Caco-2 (cell line): ENCODE results near the gene BBC3. TPM values are rescaled to one million over a fixed set of nuclear protein-coding genes. Genes with fewer than 3 reads are reported as not detected.

Experiments
- BruUV-seq: library from RNA; stranded (reverse); fragments of 400-500 nt; replicated peaks from 2 replicates; lab custom pipeline; 2021; lab: Mats Ljungman, UMichigan
- CTCF ChIA-PET: fragments of 300-600 bp; sonication (Branson Sonifier 250); formaldehyde crosslinking; loops from one replicate; lab custom pipeline; 2022; ENCODE audit warnings: antibody characterized with exemption; lab: Charles Lee
- POLR2A ChIA-PET: fragments of 300-600 bp; sonication (Branson Sonifier 250); formaldehyde crosslinking; loops from one replicate; lab custom pipeline; 2022; ENCODE audit warnings: antibody characterized with exemption; lab: Charles Lee
- DNase-seq, 2 experiments: peaks; one replicate each; pipeline versions ENCODE4 v3.0.0 to v3.0.0-alpha.2; 2020 to 2022
- H3K27me3 ChIP-seq: replicated peaks from 2 replicates; pipeline ENCODE4 v1.6.0; 2011; ENCODE audit warnings: low read length; ENCODE audit not compliant: control insufficient read depth, insufficient read depth
- H3K36me3 ChIP-seq: 2 replicates; pipeline ENCODE4 v1.5.1; 2011; ENCODE audit warnings: low read length; ENCODE audit not compliant: control insufficient read depth, insufficient read depth
- H3K4me1 ChIP-seq: fragments of 250-450 bp; sonication (Bioruptor Pico); 2 replicates; pipeline ENCODE4 v1.5.1; 2020; ENCODE audit warnings: mild to moderate bottlenecking
- H3K4me3 ChIP-seq: 2 replicates; pipeline ENCODE4 v1.5.1; 2011; ENCODE audit warnings: low read depth, mild to moderate bottlenecking, control low read depth, low read length
- H3K9me3 ChIP-seq: fragments of 250-450 bp; sonication (Bioruptor Pico); 2 replicates; pipeline ENCODE4 v1.5.1; 2020; ENCODE audit warnings: mild to moderate bottlenecking, moderate library complexity
- H3K27ac Mint-ChIP-seq: one replicate; pipeline ENCODE4 v1.8.0; 2022; ENCODE audit warnings: mixed read lengths; ENCODE audit not compliant: unreplicated experiment
- H3K27me3 Mint-ChIP-seq: one replicate; pipeline ENCODE4 v1.8.0; 2022; ENCODE audit warnings: mixed read lengths; ENCODE audit not compliant: insufficient read depth, unreplicated experiment
- H3K36me3 Mint-ChIP-seq: one replicate; pipeline ENCODE4 v1.8.0; 2022; ENCODE audit warnings: mild to moderate bottlenecking, mixed read lengths; ENCODE audit not compliant: insufficient read depth, unreplicated experiment
- H3K4me1 Mint-ChIP-seq: one replicate; pipeline ENCODE4 v1.8.0; 2022; ENCODE audit warnings: low read depth, mixed read lengths; ENCODE audit not compliant: unreplicated experiment
- H3K4me3 Mint-ChIP-seq: one replicate; pipeline ENCODE4 v1.8.0; 2022; ENCODE audit warnings: mild to moderate bottlenecking, moderate library complexity, mixed read lengths; ENCODE audit not compliant: unreplicated experiment
- H3K9me3 Mint-ChIP-seq: one replicate; pipeline ENCODE4 v1.8.0; 2022; ENCODE audit warnings: mixed read lengths; ENCODE audit not compliant: unreplicated experiment
- intact Hi-C: fragments of 100-400 bp; cut with micrococcal nuclease; formaldehyde crosslinking; loops from one replicate; pipeline ENCODE4 v1.10.0; 2022; ENCODE audit not compliant: unreplicated experiment
- total RNA-seq: library from RNA; stranded (reverse); gene quantifications from 2 replicates; pipeline ENCODE4 v1.2.3, GENCODE V29; 2022
- TF ChIP-seq, protein P1 (sequence below), 2 experiments: fragments of 200-600 bp in 1 of 2; IDR thresholded peaks; 1 replicate in 1 of 2; 2 replicates in 1 of 2; pipeline versions ENCODE4 v1.5.1 to v1.8.0; 2011 to 2022; ENCODE audit warnings: antibody characterized with exemption in 1 of 2, control low read depth in 1 of 2, inconsistent platforms in 1 of 2, low read depth in 1 of 2, low read length in 1 of 2, mild to moderate bottlenecking in 1 of 2, moderate library complexity in 1 of 2; ENCODE audit not compliant: insufficient read depth in 1 of 2, severe bottlenecking in 1 of 2, unreplicated experiment in 1 of 2

Gene BBC3
- total RNA-seq, 1 experiment from 2014 or later: 10.5 TPM

DNA sequence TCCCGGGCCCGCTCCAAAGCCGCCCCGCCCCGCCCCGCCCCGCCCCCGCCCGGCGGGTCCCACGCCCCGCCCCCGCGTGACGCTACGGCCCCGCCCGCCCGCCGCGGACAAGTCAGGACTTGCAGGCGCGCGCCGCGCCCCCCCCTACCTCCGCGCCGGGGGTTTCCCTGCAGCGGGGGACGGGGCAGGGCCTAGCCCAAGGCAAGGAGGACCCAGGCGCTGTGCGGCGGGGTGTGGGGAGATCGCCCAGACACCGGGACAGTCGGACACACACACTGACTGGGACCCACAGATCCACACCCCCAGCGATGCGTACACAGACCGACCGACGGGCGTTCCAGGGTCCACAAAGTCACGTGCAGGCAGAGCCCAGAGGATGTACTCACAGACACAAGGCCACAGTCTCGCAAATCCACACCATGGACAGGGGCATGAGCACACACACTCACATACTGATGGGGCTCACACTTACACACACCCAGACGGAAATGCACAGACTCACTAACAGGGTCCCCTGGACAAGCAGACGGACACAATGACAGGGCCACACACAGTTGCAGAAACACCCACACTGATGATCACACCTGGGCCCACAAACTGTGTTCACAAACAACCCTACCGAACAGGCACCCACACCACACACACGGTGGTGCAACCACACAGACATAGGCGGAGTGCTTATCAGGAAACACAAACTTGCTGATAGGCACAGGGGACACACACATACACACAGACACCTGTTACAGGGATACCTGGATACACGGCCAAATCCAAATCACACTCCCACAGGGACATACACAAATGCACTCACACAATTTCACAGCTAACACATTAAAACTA is 436 bp upstream of the BBC3 start:
- Mint-ChIP-seq H3K27ac (peak overlapping the region; percentile 77), H3K4me3 (peak overlapping the region; percentile 73), H3K27me3 (no peaks in the 10 kb centered on the region), H3K9me3 (no peaks in the 10 kb centered on the region), H3K36me3 (peaks cover 25% of the 10 kb centered on the region), H3K4me1 (peaks cover 24% of the 10 kb centered on the region)
- intact Hi-C loops: no loop called here
- CTCF ChIA-PET: interaction anchor here (2.5 kb wide), 1 partner anchor 13 kb away, joined by 14 read pairs; no protein-coding TSS in a partner anchor
- H3K9me3 ChIP-seq: 0 out of 2 replicates have a peak, but pooled peaks cover 1% of the 10 kb centered on the region
- no peaks in the 10 kb centered on the region for H3K36me3 ChIP-seq
- TF ChIP-seq, protein P1, sequence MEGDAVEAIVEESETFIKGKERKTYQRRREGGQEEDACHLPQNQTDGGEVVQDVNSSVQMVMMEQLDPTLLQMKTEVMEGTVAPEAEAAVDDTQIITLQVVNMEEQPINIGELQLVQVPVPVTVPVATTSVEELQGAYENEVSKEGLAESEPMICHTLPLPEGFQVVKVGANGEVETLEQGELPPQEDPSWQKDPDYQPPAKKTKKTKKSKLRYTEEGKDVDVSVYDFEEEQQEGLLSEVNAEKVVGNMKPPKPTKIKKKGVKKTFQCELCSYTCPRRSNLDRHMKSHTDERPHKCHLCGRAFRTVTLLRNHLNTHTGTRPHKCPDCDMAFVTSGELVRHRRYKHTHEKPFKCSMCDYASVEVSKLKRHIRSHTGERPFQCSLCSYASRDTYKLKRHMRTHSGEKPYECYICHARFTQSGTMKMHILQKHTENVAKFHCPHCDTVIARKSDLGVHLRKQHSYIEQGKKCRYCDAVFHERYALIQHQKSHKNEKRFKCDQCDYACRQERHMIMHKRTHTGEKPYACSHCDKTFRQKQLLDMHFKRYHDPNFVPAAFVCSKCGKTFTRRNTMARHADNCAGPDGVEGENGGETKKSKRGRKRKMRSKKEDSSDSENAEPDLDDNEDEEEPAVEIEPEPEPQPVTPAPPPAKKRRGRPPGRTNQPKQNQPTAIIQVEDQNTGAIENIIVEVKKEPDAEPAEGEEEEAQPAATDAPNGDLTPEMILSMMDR (IDR thresholded peaks at IDR 0.05; ENCODE audit: insufficient read depth in 1 of 2, low read depth in 1 of 2, low read length in 1 of 2, severe bottlenecking in 1 of 2, unreplicated experiment in 1 of 2): no peak
- no peaks in the 10 kb centered on the region for H3K27me3 ChIP-seq
- H3K4me3 ChIP-seq: peak overlapping the region; percentile 96
- DNase-seq: peak; percentile 91 to 92
- POLR2A ChIA-PET: interaction anchor here (1.1 to 1.4 kb wide), 2 partner anchors 13 to 21 kb away, joined by 3 to 7 read pairs; no protein-coding TSS in a partner anchor
- peaks cover 35% of the 10 kb centered on the region for H3K4me1 ChIP-seq
- TSS peak; percentile 6 for BruUV-seq

DNA sequence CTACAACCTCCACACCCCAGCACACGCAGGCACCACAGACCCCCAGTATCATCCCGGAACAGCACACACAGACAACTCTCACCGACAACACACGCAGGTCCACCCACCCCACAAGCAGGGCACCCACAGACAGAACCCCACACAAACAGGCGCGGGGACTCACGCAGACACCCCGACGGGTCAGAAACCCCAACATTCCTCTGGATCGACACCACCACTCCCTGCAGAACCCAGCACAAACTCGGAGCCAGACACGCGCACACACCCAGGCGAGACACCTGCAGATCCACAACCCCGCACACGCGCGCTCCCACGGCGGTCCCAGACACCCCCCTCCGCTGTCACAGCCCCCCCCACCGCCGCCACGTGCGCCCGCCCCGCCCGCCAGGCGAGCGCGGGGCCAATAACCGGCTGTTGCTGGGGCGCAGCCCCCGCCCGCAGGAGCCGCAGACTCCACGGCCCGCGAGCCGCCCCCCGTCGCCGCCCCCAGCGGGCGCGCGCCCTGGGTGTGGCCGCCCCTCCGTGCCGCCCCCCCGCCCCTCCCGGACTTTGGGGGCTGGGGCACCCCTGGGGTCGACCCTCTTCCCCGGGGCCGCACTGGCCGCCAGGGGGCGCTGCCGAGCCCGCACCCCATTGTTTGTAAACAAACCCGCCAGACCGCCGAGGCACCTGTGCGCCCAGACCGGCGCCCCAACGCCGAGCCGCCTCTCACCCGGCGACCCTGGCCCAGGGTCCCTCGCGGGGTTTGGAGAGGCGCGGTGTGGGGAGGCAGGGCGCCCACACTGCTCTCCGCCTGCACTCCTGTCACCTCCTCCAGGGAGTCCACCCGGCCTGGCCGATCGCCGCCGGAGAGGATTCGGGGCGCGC is 712 bp downstream of the BBC3 start:
- TF ChIP-seq, protein P1 (IDR thresholded peaks at IDR 0.05; ENCODE audit: insufficient read depth in 1 of 2, low read depth in 1 of 2, low read length in 1 of 2, severe bottlenecking in 1 of 2, unreplicated experiment in 1 of 2): peak; percentile 87 to 95
- Mint-ChIP-seq H3K27ac (no peak overlapping the region), H3K4me1 (peaks cover 21% of the 10 kb centered on the region), H3K36me3 (peaks cover 30% of the 10 kb centered on the region), H3K4me3 (no peak overlapping the region), H3K9me3 (no peaks in the 10 kb centered on the region), H3K27me3 (no peaks in the 10 kb centered on the region)
- peaks cover 41% of the 10 kb centered on the region for H3K4me1 ChIP-seq
- H3K9me3 ChIP-seq: no peaks in the 10 kb centered on the region
- ChIA-PET CTCF (interaction anchor here (1.0 kb wide), 1 partner anchor 14 kb away, joined by 3 read pairs; no protein-coding TSS in a partner anchor), POLR2A (no interaction called here)
- DNase-seq: peak; percentile 65 to 80
- no peaks in the 10 kb centered on the region for H3K36me3 ChIP-seq
- intact Hi-C loops: no loop called here
- BruUV-seq: no TSS peak
- peak overlapping the region; percentile 96 for H3K4me3 ChIP-seq
- H3K27me3 ChIP-seq: no peaks in the 10 kb centered on the region

DNA sequence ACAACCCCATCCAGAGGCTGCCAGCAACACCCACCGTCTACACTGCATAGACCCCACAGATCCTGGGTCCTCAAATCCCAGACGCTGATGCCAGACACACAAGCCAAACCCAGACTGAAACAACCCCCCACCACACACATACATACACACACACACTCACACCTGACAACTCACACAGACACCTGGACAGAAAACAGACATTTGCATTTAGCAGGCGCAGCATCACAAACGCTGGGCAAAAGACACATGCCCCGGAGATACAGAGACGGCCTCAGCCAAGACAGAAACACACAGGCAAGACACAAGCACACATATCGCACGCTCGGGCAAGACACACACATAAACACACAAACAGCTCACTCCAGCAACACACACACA is 1.3 kb downstream of the BBC3 start:
- Mint-ChIP-seq H3K4me3 (no peak overlapping the region), H3K27ac (no peak overlapping the region), H3K36me3 (peaks cover 33% of the 10 kb centered on the region), H3K9me3 (no peaks in the 10 kb centered on the region), H3K4me1 (peaks cover 21% of the 10 kb centered on the region), H3K27me3 (no peaks in the 10 kb centered on the region)
- H3K36me3 ChIP-seq: no peaks in the 10 kb centered on the region
- BruUV-seq: TSS peak; percentile 51
- DNase-seq: no peak
- no peaks in the 10 kb centered on the region for H3K9me3 ChIP-seq
- POLR2A ChIA-PET: no interaction called here
- H3K4me1 ChIP-seq: peaks cover 41% of the 10 kb centered on the region
- CTCF ChIA-PET: interaction anchor here (1.0 kb wide), 1 partner anchor 14 kb away, joined by 3 read pairs; no protein-coding TSS in a partner anchor
- intact Hi-C loops: no loop called here
- TF ChIP-seq, protein P1 (IDR thresholded peaks at IDR 0.05; ENCODE audit: insufficient read depth in 1 of 2, low read depth in 1 of 2, low read length in 1 of 2, severe bottlenecking in 1 of 2, unreplicated experiment in 1 of 2): no peak
- H3K4me3 ChIP-seq: peak overlapping the region; percentile 96
- H3K27me3 ChIP-seq: no peaks in the 10 kb centered on the region
